Cerebellar cortex (tissue), 1 donor: ENCODE results near the gene AATK.
"Not testable (repeated sequence)": the region's sequence is repeated elsewhere in the genome, so short reads cannot be mapped to it uniquely, and the experiment has no call there.

Experiments used
- DNase-seq: peaks from one replicate; pipeline ENCODE4 v3.0.0-alpha.2; 2015; ENCODE audit warnings: low spot score

The AATK gene

DNA sequence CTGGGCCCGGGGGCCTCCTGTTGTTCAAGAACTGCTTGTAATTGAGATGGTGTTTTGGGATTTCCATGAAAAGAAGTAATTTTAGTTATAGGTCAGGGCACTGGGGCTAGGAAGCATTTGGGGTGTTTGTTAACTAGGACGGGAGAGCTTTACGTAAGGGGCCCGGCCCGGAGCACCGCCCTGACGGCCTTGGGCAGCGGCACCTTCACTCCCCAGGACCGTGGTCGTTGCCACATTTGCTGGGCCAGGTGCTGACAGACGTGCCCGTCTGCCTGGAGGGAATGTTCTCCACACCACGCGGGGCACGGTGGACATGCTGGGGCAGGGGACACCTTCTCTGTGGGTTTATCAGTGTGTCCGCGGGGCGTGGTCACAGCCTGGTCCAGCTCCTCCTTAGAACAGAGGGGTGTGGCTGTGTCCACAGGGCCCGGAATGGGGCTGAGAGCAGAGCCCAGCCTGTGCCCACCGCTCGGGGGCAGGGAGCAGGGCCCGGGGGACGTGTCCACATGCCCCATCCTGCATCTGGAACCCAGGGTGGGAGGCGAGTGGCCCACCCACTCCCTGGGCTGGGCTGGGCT is 73.4 kb downstream of the AATK start:
- DNase-seq = no peak

DNA sequence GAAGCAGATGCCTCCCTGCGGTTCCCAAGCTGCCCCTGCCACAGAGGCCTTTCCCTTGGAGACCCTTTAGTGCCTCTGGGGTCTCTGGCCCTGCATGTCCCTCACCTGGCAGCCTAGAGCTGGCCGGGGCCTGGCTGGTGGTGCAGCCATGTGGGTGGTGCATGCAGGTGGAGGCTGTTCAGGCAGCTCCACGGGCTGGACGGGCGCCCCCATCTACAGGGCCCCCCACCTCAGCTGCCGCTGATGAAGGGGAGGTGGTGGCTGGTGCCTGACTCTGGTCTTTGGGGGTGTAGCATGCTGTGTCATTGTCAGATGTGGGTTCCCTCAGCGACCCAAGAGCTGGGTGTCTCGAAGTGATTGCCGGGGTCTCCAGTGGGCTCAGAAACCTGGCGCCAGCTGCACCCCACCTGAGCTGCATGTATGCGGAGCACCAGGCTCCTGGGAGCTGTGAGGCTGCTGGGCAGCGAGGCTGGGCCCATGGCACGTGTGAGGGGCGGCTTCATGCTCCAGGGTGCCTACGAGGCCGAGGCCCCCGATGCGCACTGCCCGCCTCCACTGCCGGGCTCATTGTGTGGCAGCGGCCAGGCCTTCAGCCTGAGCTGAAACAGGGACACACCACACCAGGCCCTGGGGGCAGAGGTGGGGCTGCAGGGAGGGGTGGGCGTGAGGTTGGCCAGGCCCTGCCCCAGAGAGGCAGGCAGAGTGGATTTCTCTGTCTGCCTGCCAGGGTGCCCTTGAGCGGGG is 74.1 kb downstream of the AATK start:
- no peak for DNase-seq

DNA sequence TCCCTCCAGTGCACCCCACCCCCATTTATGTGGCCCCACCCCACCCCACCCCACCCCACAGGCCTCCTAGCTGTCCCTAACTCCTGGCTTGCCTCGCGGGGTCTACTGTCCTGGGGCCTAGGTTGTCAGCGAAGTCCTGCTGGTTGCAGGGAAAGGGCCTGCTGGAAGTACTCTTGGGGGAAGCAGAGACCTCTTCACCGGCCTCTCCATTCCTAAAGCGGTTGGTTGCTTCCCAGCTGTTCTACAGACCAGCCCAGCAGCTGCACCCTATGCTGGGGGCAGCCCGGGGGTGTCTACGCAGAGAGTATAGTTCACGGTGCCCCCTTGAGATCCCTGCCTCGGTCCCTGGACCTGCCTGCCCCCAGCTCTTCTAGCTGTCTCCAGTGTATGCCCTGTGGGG is 74.9 kb downstream of the AATK start:
- no peak for DNase-seq

DNA sequence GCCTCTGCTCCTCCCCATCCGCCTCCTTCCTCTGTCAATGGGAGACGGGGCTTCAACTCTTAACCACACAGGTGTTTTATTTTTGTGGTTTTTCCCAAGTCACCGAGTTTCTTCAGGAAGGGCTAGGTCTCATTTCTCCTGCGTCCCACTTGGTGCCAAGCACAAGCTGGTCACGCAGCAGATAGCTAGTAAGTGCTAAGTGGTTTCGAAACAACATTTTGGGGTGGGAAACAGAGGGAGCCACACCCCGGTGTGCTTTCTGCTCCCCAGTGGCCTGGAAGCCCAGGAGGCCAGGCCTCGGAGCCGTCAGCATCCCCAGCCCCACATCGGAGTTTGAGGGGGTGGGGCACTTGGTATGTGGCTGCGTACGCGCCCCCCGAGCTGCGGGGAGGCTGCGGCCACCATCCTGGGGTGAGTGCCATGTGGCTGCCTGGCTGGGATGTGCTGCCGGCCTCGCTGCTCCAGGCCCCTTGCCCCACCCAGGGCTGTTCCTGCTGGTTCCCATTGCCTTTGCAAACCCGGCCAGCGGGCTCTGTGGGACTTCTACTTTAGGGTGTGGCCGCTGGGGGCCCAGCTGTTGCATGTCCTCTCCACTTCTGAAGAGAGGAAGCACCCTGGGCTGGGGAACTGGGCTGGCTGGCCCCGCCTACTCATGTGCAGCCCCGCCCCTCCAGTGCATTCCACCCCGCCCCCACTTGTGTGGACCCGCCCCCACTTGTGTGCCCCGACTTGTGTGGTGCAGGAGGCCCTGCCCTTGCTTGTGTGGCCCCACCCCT is 75.5 kb downstream of the AATK start:
- DNase-seq = no peak

DNA sequence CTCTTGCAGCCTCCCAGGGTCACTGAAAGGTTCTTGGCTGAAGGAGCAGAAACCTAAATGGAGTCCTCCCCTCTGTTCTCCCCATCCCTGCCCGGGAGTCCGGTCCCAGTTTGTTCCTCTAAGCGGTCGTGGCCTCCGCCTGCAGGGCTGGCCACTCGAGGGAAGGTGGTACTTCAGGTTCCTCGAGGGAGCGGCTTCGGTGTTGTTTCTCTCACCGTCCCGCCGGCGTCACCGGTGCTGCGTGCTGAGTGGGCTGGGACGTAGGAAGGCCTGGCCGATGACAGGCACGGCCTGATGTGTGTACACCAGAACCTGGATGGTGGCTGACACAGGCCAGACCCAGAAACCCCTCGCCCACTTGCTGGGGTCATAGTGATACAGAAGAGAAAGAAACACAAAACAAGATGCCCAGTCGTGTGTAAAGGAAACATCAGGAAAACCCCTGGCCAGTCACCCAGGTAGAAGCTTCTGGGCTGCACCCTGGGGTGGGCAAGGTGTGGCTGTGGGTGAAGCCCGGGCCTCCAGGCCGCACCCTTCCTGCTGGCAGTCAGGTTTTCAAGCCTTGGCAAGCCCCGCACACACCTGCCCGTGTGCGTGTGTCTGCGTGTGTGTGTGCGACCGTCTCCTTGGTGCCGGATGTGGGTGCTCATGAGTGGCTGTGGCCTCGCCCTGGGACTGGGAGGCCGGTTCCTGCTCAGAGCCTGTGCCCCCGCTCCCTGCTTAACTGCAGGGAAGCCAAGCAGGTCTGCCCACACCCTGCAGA is 79.1 kb downstream of the AATK start:
- no peak for DNase-seq

DNA sequence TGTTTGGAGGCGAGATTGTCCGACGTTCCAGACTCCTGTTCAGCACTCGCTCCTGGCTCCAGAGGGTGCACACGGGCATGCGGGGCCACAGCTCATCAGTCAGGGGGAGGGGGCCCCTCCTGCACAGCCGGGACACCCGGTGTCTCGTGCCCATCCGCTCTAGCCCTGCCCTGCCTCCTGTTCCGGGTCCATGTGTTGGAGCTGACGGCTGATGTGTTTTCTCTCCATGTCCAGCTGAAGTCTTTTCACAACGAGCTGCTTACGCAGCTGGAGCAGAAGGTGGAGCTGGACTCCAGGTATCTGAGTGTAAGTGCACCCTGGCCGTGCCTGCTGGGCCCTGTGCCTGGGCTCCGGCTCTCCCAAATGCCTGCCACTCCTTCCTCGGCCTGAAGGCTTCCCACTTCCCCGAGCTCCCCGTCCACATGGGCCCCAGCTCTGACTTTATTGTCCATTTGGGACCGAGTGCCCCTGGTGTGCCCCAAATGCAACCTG is 80.6 kb downstream of the AATK start:
- no peak for DNase-seq

DNA sequence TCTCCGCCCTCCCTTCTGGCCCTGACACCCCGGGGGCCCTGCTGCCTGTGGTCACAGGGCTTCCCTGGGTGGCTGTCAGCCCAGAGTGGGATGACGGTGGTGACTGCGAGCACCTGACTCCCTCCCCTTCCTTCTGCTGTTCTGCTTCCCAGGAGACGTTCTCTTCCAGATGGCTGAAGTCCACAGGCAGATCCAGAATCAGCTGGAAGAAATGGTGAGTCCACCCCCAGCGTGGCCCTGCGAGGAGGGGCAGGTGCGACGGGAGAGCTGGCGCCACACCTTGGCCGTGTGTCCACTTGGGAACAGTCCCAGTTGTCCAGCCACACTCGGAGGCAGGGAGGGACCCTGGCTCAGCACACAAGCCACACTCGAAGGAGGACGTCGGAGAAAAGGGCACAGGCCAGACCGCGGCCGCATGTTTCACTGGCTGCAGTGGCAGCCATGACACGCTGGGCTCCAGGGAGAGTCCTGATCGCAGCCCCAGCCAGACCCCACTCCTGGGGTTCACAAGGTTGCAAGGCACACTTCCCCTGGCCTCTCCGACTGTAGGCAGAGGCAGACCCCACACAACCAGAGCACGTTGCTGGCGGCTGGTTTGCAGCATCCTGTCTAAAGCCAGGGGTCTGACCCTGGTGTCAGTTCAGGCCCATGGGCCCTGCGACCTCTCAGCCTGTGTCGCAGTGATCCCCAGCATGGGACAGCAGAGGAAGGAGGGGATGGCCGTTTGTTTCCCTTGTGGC is 81.2 kb downstream of the AATK start:
- peak; percentile 62 for DNase-seq

DNA sequence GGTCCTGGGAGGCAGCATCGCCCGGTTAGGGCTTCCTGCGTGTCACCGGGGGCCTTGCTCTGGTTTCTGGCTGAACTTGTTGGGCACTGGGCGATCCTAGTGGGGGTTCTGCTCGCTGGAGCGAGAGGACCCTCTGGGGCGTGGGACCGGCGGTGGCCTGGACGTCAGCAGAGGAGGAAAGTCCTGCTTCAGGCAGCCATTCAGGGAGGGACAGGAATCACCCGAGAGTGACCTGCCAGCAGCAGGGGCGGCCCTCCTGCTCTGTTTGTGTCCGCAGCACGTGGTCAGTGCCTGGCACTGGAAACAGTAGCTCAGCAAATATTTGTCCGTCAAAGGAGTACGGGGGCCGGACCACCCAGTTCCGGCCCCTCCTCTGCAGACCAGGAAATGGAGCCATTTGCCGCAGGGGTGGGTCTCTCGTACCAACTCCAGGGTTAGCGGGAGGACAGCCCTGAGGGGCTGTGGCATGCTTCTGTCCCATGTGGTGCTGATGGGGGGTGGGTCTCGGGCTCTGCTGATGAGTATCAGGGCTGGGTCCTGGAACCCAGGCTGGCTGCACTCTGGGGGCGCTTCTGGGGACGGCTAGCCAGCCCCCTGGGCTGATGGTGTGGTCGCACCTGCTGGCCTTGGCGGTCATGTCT is 82.8 kb downstream of the AATK start:
- no peak for DNase-seq

DNA sequence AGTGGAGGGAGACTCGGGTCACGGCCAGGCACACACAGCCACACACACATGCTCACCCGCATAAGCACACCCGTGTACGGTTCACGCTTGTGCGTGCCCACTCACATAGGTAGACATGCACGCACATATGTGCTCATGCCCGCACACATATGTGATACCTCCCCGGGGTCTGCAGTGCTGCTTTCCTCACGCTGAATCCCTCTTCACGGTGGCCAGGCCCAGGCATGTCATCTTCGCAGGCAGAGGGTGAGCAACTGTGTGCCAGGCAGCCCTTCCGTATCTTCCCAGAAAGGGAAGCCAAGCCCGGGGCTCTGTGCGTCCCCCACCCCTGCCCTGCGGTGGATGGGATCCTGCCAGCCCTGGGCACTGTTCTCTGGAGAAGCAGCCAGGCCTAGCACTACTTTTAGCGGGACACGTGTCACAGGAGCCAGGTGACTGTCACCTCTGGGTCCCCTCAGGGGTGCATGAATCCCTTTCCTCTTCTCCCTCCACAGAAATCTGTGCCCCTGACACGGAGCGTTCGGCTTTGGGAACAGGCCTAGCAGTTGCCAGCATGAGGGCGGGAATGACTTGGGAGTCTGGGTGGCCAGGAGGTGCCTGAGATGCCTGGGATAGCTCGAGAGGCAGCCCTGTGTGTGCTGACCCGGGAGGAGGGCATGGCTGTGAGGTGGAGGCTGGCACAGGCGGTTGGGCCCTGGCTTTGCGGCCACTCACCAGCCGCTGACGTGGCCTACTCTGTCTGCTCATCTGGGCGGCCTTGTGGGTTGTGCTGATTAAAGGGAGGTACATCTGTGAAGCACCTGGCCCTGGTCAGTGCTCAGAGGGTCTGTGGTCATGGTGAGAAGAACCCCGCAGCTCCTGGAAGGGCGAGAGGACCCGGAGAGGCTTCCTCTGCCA is 83.6 kb downstream of the AATK start:
- DNase-seq = no peak

DNA sequence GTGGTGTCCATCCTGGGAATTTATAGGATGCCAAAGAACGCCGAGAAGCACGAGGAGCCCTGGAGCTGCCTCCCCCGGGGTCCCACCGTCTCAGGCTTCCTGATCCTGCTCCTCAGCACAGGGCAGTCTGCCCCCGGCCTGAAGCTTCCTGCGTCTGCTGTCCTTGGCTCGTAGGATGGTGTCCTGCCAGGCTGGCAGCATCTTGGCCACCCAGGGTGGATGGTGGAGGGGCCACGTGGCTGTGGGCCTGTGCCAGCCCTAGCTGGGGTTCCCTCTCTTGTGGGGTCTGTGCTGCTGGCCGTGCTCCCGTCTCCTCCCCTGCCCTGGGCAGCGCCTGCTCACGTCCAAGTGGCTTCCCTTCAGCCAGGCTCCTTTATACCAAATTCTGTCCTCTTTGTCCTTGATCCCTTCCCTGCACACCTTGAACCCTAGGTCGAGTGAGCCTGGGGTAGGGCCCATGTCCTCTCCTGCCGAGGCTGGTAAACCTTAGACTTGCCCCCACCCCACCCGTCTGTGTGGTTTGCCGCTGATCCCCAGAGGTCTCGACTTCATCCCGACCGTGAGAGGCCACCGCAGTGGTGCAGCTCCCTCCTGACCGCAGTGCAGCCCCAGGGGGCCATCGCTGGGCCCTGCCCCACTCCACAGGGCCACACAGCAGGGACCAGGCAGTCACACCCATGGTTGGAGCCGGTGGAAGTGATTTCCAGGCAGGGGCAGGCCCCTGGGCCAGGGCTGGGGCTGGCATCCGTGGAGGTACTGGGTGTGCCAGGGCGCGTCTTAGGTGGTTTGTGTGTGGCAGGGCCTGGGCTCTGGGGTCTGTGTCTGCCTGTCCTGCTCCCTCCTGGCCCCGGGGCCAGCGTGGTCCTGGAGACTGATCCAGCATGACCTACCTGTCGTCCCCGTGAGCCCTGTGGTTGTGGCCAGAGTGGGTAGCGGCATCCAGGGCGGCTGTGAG is 84.5 kb downstream of the AATK start:
- DNase-seq = no peak

DNA sequence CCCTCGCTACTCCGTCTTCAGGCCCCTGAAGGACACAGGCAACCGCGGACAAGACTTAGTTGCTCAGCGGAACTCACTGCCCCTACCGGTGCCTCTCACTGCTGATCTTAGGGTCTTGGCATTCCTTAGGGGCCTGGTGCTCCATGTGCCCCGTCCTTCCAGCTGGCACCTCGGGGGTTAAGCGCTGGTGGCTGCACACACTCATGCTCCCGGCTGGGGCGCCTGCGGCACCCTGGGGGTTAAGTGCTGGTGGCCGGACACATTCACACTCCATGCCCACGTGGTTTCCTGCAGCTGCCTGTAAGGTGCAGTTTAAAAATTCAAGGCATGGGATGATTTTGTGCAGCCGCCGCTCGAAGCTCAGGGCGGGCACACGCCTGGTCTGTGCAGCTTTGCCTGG is 86.0 kb downstream of the AATK start:
- DNase-seq = no peak

DNA sequence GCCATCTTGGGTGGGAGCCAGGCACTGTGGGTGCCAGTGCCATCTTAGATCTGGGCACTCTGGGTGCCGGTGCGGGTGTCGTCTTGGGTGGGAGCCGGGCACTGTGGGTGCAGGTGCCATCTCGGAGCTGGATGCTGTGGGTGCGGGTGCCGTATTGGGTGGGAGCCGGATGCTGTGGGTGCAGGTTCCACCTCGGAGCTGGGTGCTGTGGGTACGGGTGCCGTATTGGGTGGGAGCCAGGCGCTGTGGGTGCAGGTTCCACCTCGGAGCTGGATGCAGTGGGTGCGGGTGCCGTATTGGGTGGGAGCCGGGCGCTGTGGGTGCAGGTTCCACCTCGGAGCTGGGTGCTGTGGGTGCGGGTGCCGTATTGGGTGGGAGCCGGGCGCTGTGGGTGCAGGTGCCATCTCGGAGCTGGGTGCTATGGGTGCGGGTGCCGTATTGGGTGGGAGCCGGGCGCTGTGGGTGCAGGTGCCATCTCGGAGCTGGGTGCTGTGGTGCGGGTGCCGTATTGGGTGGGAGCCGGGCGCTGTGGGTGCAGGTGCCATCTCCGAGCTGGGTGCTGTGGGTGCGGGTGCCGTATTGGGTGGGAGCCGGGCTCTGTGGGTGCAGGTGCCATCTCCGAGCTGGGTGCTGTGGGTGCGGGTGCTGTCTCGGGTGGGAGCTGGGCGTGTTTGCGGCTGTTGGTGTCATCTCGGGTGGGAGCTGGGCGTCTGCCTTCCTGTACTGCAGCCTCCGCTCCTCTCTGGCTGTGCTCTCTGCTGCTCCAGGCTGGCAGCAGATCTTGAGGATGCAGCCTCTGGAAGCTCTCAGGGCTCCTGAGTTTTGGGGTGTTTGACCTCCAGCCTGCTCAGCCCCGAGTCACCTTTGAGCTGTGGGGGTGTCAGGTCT is 87.8 kb downstream of the AATK start:
- DNase-seq = not testable (repeated sequence)

DNA sequence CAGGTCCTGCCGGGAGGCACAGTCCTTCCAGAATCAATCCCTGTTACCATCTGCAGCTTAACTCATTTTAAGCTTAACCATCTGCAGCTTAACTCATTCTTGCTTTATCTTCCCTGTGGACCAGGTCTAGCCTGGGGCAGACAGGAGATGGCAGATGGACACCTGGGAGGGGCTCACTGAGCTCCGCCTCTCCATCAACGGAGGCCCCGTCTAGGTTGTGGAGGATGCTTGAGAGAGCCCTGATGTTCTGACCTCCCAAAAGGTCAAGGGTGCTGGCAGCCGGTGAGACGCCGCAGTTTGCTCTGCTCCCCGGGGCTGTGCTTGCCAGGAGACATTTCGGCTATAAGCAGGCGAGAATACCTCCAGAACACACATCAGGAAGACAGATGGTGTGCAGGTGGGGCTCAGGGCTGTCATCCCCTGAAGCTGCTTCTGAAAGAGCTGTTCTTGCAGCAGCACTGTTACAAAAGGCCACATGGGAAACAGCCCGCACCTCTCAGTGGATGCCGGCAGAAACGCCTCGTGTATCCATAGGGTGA is 89.8 kb downstream of the AATK start:
- DNase-seq = no peak

DNA sequence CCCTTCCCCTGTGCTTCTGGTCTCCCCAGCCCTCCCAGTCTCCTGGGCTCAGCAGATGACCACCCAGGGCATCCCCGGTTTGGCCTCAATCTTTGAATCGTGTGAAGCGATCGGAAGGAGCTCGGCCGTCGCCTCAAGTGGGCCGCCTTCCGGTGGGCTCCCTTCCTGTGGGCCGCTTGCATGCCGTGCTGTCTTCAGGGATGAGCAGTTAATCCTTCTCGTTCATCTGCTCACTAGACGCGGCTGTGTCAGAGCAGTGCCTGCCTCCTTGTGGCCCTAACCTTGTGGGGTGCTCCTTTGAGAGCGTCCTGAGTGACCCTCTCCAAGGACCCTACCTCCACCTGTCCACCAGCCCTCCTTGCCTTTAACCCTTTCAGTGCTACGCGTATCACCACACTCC is 90.7 kb downstream of the AATK start:
- no peak for DNase-seq

DNA sequence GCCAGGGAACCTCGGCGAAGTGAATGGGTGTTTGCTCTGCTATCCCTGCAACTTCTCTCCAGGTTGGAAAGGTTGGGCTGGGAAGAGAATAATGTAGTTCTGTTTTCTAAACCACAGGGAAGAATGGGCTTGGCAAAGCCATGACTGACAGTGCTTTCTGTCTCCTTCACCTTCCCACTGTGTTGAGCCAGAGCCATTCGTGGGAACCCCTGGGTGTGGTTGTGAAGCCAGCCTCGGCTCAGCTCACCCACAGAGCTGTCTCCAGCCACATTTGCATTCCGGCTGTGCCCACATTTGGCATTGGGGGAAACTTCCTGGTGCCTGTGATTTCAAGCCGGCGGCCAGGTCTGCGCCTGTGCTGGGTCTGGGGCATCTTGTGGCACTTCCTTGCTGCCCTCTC is 91.1 kb downstream of the AATK start:
- peak; percentile 44 for DNase-seq

DNA sequence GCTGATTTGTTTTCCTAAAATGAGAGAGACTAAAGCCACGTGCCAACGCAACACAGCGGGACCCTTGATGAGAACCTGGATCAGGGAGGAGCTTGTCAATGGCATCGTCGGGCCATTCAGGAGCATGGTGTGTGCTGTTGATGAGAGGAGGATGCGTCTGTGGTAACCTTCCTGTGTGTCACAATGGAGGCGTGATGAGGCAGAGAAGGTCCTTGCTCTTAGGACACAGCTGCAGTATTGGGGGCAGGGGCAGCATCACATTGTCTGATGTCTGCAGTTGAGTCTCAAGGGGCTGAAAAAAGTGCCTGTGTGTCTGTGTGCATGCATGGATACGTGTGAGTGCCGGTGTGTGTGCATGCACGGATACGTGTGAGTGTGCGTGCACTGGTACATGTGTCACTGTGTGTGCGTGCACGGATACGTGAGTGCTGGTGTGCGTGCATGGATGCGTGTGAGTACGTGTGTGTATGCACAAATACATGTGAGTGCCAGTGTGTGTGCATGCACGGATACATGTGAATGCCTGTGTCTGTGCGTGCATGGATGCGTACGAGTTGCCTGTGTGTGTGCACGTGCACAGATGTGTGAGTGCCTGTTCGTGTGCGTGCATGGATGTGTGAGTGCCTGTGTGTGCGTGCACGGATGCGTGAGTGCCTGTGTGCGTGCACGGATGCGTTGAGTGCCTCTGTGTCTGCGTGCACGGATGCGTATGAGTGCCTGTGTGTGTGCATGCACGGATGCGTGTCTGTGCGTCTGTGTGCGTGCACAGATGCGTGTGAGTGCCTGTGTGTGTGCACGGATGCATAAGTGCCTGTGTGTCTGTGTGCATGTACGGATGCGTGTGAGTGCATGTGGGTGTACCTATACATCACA is 91.8 kb downstream of the AATK start:
- DNase-seq = no peak
